K562 (cell line): ENCODE results near the gene CD46. TPM values are rescaled to one million over a fixed set of nuclear protein-coding genes. Genes with fewer than 3 reads are reported as not detected.

Source experiments
- CBFA2T3 ChIP-seq: fragments of 450-650 bp; IDR thresholded peaks from 2 replicates; pipeline ENCODE4 v1.6.1; 2017
- CHD4 ChIP-seq: fragments of 200-600 bp; sonication (generic); IDR thresholded peaks from 3 replicates; pipeline ENCODE4 v1.6.1; 2012; ENCODE audit warnings: low read depth, mild to moderate bottlenecking, mixed read lengths, low read length, inconsistent platforms; ENCODE audit not compliant: insufficient read depth, insufficient replicate concordance, poor library complexity, severe bottlenecking
- ELF2 ChIP-seq: fragments of 250-450 bp; sonication (Bioruptor Pico); IDR thresholded peaks from 2 replicates; pipeline ENCODE4 v1.5.0; 2021; ENCODE audit warnings: mild to moderate bottlenecking
- GATAD2B ChIP-seq: fragments of 450-650 bp; IDR thresholded peaks from 2 replicates; pipeline ENCODE4 v1.6.1; 2017; ENCODE audit warnings: mild to moderate bottlenecking, borderline replicate concordance
- HDAC1 ChIP-seq, 2 experiments: fragments of 450-650 bp; IDR thresholded peaks; 2 replicates each; pipeline ENCODE4 v1.6.1; 2016 to 2017; ENCODE audit warnings: inconsistent platforms in 1 of 2, mild to moderate bottlenecking in 1 of 2, moderate library complexity in 1 of 2
- ILF3 ChIP-seq: fragments of 450-650 bp; IDR thresholded peaks from 2 replicates; pipeline ENCODE4 v1.6.1; 2018; ENCODE audit warnings: antibody characterized with exemption, mild to moderate bottlenecking, moderate library complexity, borderline replicate concordance
- LARP7 ChIP-seq: fragments of 450-650 bp; IDR thresholded peaks from 2 replicates; pipeline ENCODE4 v1.6.1; 2016
- MAFK ChIP-seq: IDR thresholded peaks from 2 replicates; pipeline ENCODE4 v1.6.1; 2011; ENCODE audit warnings: low read length, improper control_type of control experiment
- NFE2 ChIP-seq: IDR thresholded peaks from 2 replicates; pipeline ENCODE4 v1.6.1; 2014; ENCODE audit warnings: antibody characterized with exemption, low read depth
- NONO ChIP-seq, 2 experiments: fragments of 200-400 bp in 1 of 2; fragments of 450-650 bp in 1 of 2; formaldehyde crosslinking in 1 of 2; IDR thresholded peaks; 2 replicates each; pipeline ENCODE4 v1.6.1; 2017; ENCODE audit warnings: low read depth in 2 of 2, mild to moderate bottlenecking in 2 of 2, moderate library complexity in 2 of 2, low read length in 1 of 2
- NR1H2 ChIP-seq: sonication (generic); formaldehyde crosslinking; IDR thresholded peaks from 2 replicates; pipeline ENCODE4 v1.4.0; 2020; ENCODE audit warnings: mild to moderate bottlenecking, missing genetic modification reagents
- POLR2B ChIP-seq: fragments of 450-650 bp; IDR thresholded peaks from 2 replicates; pipeline ENCODE4 v1.6.1; 2018; ENCODE audit warnings: low read depth; ENCODE audit not compliant: partially characterized antibody
- RBM25 ChIP-seq: fragments of 200-400 bp; formaldehyde crosslinking; IDR thresholded peaks from 2 replicates; pipeline ENCODE4 v1.6.1; 2018; ENCODE audit warnings: low read length, low read depth, moderate library complexity; ENCODE audit not compliant: severe bottlenecking
- STAT5A ChIP-seq: IDR thresholded peaks from 2 replicates; pipeline ENCODE4 v1.6.1; 2012; ENCODE audit warnings: low read length, inconsistent platforms, borderline replicate concordance
- TAF9B ChIP-seq: fragments of 450-650 bp; IDR thresholded peaks from 2 replicates; pipeline ENCODE4 v1.6.1; 2018; ENCODE audit warnings: mild to moderate bottlenecking; ENCODE audit not compliant: partially characterized antibody
- TEAD2 ChIP-seq: fragments of 450-650 bp; IDR thresholded peaks from 2 replicates; pipeline ENCODE4 v1.6.1; 2016; ENCODE audit warnings: missing genetic modification characterization, control low read depth, missing compliant biosample characterization
- YBX1 ChIP-seq: fragments of 450-650 bp; IDR thresholded peaks from 2 replicates; pipeline ENCODE4 v1.7.1; 2016; ENCODE audit warnings: mild to moderate bottlenecking
- ZFP36 ChIP-seq: fragments of 150-350 bp; IDR thresholded peaks from 2 replicates; pipeline ENCODE4 v1.6.1; 2018; ENCODE audit warnings: low read length, low read depth; ENCODE audit not compliant: partially characterized antibody
- ZNF174 ChIP-seq: fragments of 250-450 bp; sonication (Bioruptor Pico); IDR thresholded peaks from 2 replicates; pipeline ENCODE4 v1.4.0; 2020; ENCODE audit warnings: mild to moderate bottlenecking
- ZNF668 ChIP-seq: fragments of 250-450 bp; sonication (Bioruptor Pico); IDR thresholded peaks from 2 replicates; pipeline ENCODE4 v1.8.0; 2022; ENCODE audit warnings: mild to moderate bottlenecking, inconsistent platforms
- ZNF695 ChIP-seq: fragments of 450-650 bp; formaldehyde crosslinking; IDR thresholded peaks from 2 replicates; pipeline ENCODE4 v1.4.0; 2020; ENCODE audit warnings: mild to moderate bottlenecking, moderate library complexity
- ZNF764 ChIP-seq: fragments of 250-450 bp; sonication (Bioruptor Pico); IDR thresholded peaks from 2 replicates; pipeline ENCODE4 v1.4.0; 2020; ENCODE audit warnings: low read depth, mild to moderate bottlenecking, moderate library complexity
- polyA plus RNA-seq, 8 experiments: library from polyadenylated mRNA; depleted of rRNA in 4 of 8; stranded (reverse) in 5 of 8; unstranded in 3 of 8; fragments of >200 nt; fragmentation: Nextera tagmentation in 2 of 8; fragmentation: Illumina TruSeq in 1 of 8; extraction: Ambion mirVana in 2 of 8; extraction: Trizol in 1 of 8; gene quantifications; 2 replicates each; pipeline versions ENCODE4 v1.2.1 to v1.2.3, GENCODE V29; 2011 to 2014; ENCODE audit warnings: inconsistent platforms in 1 of 8, missing spikeins in 1 of 8
- total RNA-seq, 7 experiments: library from RNA; depleted of rRNA in 6 of 7; stranded (reverse); fragments of >200 nt in 6 of 7; fragmentation: Illumina TruSeq in 2 of 7; extraction: Trizol in 2 of 7; gene quantifications; 2 replicates each; pipeline versions ENCODE4 v1.2.1 to v1.2.3, GENCODE V29; 2011 to 2021; ENCODE audit warnings: low replicate concordance in 1 of 7
- TF ChIP-seq, protein P1 (sequence below): fragments of 250-450 bp; sonication (Bioruptor Pico); IDR thresholded peaks from 2 replicates; pipeline ENCODE4 v1.5.0; 2021; ENCODE audit warnings: mild to moderate bottlenecking, borderline replicate concordance
- TF ChIP-seq, protein P2 (sequence below), 2 experiments: fragments of 450-650 bp in 1 of 2; sonication (generic) in 1 of 2; formaldehyde crosslinking in 1 of 2; IDR thresholded peaks in 1 of 2; conservative IDR thresholded peaks in 1 of 2; 2 replicates each; pipeline versions ENCODE4 v1.6.1 to v1.8.1; 2016 to 2023; ENCODE audit warnings: mild to moderate bottlenecking in 2 of 2, moderate library complexity in 2 of 2, inconsistent platforms in 1 of 2, missing genetic modification reagents in 1 of 2
- TF ChIP-seq, protein P3 (sequence below), 2 experiments: fragments of 250-450 bp in 1 of 2; fragments of 450-650 bp in 1 of 2; sonication (Bioruptor Pico) in 1 of 2; IDR thresholded peaks; 2 replicates each; pipeline versions ENCODE4 v1.6.1 to v1.8.0; 2016 to 2021; ENCODE audit warnings: mild to moderate bottlenecking in 2 of 2, moderate library complexity in 2 of 2, missing compliant biosample characterization in 1 of 2, missing genetic modification characterization in 1 of 2

CD46 gene
- total and polyA plus RNA-seq, 9 of the 15 experiments (the other 6 are each of a cell fraction or from before 2014, with no cell fraction given), result 87.9 to 374 (median 156) TPM

DNA sequence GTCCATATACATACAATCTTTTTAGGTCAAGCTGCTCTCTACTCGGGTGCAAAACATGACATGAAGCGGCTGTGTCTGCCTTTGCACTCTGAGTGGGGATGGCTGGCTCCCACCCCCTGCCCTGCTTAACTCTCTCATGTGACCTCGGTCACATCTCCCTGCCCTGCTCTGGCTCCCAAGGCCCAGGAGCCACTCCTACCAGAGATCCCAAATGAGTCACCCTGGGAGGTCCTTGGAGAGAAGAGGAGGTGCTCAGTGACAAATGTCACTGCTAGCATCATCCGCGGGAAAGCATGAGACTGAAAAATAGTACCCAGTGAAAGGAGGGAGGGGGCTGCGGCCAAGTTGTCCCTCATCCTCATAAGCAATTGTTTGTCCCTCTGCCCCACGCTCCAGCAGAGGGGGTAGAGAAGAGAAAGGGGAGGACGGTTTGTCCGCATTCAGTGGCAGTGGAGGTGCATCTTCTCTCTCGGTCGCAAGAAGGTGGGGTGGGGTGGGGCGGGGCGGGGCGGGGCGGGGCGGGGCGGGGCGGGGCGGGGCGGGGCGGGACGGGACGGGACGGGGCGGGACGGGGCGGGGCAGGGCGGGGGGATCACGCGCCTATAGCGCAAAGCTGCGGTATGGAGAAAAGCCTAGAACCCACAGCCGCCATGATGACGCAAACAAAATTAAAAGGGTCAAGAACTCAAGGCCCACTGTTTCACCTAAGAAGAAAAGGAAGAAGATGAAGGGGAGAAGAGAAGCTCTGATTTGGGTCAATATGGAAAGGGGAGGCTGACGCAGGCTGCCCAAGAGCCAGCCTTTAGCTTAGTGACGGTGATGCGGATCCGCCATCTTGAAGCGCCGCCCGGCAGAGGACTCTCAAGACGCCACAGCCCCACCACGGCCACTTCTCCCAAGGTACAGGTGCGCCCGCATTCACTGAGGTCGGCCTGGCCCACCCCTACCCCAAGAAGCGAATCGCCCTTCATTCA lies 66.2 kb downstream of the CD46 start (continued):
- TF ChIP-seq ZNF668 (CRISPR knock-in tag), result peak; percentile 85
- no peak for TF ChIP-seq YBX1
- TF ChIP-seq LARP7, result no peak
- no peak for TF ChIP-seq ILF3
- no peak for TF ChIP-seq ELF2
- TF ChIP-seq, protein P1, sequence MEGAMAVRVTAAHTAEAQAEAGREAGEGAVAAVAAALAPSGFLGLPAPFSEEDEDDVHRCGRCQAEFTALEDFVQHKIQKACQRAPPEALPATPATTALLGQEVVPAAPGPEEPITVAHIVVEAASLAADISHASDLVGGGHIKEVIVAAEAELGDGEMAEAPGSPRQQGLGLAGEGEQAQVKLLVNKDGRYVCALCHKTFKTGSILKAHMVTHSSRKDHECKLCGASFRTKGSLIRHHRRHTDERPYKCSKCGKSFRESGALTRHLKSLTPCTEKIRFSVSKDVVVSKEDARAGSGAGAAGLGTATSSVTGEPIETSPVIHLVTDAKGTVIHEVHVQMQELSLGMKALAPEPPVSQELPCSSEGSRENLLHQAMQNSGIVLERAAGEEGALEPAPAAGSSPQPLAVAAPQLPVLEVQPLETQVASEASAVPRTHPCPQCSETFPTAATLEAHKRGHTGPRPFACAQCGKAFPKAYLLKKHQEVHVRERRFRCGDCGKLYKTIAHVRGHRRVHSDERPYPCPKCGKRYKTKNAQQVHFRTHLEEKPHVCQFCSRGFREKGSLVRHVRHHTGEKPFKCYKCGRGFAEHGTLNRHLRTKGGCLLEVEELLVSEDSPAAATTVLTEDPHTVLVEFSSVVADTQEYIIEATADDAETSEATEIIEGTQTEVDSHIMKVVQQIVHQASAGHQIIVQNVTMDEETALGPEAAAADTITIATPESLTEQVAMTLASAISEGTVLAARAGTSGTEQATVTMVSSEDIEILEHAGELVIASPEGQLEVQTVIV, result no peak
- no peak for TF ChIP-seq STAT5A
- TF ChIP-seq, protein P2, sequence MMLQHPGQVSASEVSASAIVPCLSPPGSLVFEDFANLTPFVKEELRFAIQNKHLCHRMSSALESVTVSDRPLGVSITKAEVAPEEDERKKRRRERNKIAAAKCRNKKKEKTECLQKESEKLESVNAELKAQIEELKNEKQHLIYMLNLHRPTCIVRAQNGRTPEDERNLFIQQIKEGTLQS (IDR thresholded peaks at IDR 0.05), result peak; percentile 92
- TF ChIP-seq, protein P2 (CRISPR knock-in tag; conservative IDR thresholded peaks at IDR 0.05), result no peak; the same call in 1 of the 2 replicates
- no peak for TF ChIP-seq CBFA2T3
- no peak for TF ChIP-seq MAFK
- no peak for TF ChIP-seq RBM25
- peak in 1 of 2 experiments; percentile 62; a peak in 2 of 4 replicates for TF ChIP-seq HDAC1 (IDR thresholded peaks at IDR 0.05)
- peak; percentile 35 for TF ChIP-seq ZFP36
- no peak for TF ChIP-seq GATAD2B
- no peak for TF ChIP-seq NONO (IDR thresholded peaks at IDR 0.05; ENCODE audit: low read depth in 2 of 2, low read length in 1 of 2)
- 0 out of 2 replicates have a peak, but pooled peaks have one; percentile 48 for TF ChIP-seq ZNF695 (CRISPR knock-in tag)
- no peak; the same call in none of the 2 replicates for TF ChIP-seq NFE2
- TF ChIP-seq, protein P3, sequence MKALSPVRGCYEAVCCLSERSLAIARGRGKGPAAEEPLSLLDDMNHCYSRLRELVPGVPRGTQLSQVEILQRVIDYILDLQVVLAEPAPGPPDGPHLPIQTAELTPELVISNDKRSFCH (CRISPR knock-in tag; IDR thresholded peaks at IDR 0.05), result no peak
- TF ChIP-seq, protein P3 (tag; IDR thresholded peaks at IDR 0.05), result peak; percentile 53; the same call in 1 of the 2 replicates
- no peak; the same call in 1 of the 2 replicates for TF ChIP-seq TEAD2
- no peak for TF ChIP-seq NR1H2 (CRISPR knock-in tag)
- TF ChIP-seq POLR2B, result no peak
- TF ChIP-seq TAF9B, result no peak
- no peak for TF ChIP-seq ZNF174 (CRISPR knock-in tag)
- TF ChIP-seq ZNF764 (CRISPR knock-in tag), result no peak
- TF ChIP-seq CHD4, result no peak
